GM12878 (cell line): ENCODE data around the gene EN1. TPM values are rescaled to one million over a fixed set of nuclear protein-coding genes. Genes with fewer than 3 reads are reported as not detected.

Experiments
- ATAC-seq: fragments of 200-7000 bp; cut with Tn5 transposase; 3 replicates; pipeline ENCODE4 v1.9.1; 2020; ENCODE audit warnings: mild to moderate bottlenecking, moderate library complexity
- BruUV-seq: library from RNA; stranded (reverse); fragments of 400-500 nt; replicated peaks from 2 replicates; lab custom pipeline; 2021; lab: Mats Ljungman, UMichigan
- CTCF ChIA-PET: fragments of 300-600 bp; sonication (Branson Sonifier 250); formaldehyde crosslinking; extraction: SDS; loops from one replicate; lab custom pipeline; 2021; ENCODE audit warnings: inconsistent platforms; lab: Yijun Ruan, JAX
- POLR2A ChIA-PET: fragments of 350-600 bp; formaldehyde crosslinking; extraction: SDS; loops from one replicate; lab custom pipeline; 2021; ENCODE audit warnings: inconsistent platforms; lab: Charles Lee
- RAD21 ChIA-PET: fragments of 300-600 bp; sonication (Branson Sonifier 250); formaldehyde crosslinking; loops from one replicate; lab custom pipeline; 2023; ENCODE audit warnings: antibody characterized with exemption; ENCODE audit not compliant: unreplicated experiment; lab: Charles Lee
- SMC1A ChIA-PET: fragments of 300-600 bp; sonication (Branson Sonifier 250); formaldehyde crosslinking; loops from one replicate; lab custom pipeline; 2023; ENCODE audit not compliant: unreplicated experiment, uncharacterized antibody; lab: Charles Lee
- DNase-seq: peaks from one replicate; pipeline ENCODE4 v3.0.0-alpha.2; 2011; ENCODE audit warnings: low read depth, low spot score
- FAIRE-seq: peaks from 3 replicates; lab custom pipeline; 2011; peaks lifted over from hg19 to GRCh38; lab: Jason Lieb, UNC
- H2AFZ ChIP-seq: 2 replicates; pipeline ENCODE4 v1.6.0; 2011; ENCODE audit warnings: low read depth, low read length, control low read depth; ENCODE audit not compliant: control insufficient read depth
- H3K27ac ChIP-seq: 2 replicates; pipeline ENCODE4 v1.5.1; 2011; ENCODE audit warnings: control low read depth; ENCODE audit not compliant: control insufficient read depth, insufficient read depth
- H3K27me3 ChIP-seq, 2 experiments: replicated peaks in 1 of 2; 2 replicates each; pipeline versions ENCODE4 v1.6.0 to v1.6.1; 2011; ENCODE audit warnings: low read length in 1 of 2; ENCODE audit not compliant: control insufficient read depth in 2 of 2, insufficient read depth in 2 of 2
- H3K36me3 ChIP-seq, 2 experiments: 2 replicates each; pipeline ENCODE4 v1.5.1; 2011; ENCODE audit warnings: low read length in 1 of 2; ENCODE audit not compliant: control insufficient read depth in 2 of 2, insufficient read depth in 2 of 2
- H3K4me1 ChIP-seq: 2 replicates; pipeline ENCODE4 v1.6.1; 2011; ENCODE audit warnings: mild to moderate bottlenecking, low read length, moderate library complexity, mixed read lengths; ENCODE audit not compliant: control insufficient read depth, insufficient read depth
- H3K4me2 ChIP-seq: 2 replicates; pipeline ENCODE4 v1.6.0; 2011; ENCODE audit warnings: control low read depth; ENCODE audit not compliant: control insufficient read depth, insufficient read depth
- H3K4me3 ChIP-seq: fragments of 200-600 bp; sonication (generic); 2 replicates; pipeline ENCODE4 v1.5.1; 2016
- H3K79me2 ChIP-seq: 2 replicates; pipeline ENCODE4 v1.6.0; 2011; ENCODE audit warnings: low read length; ENCODE audit not compliant: control insufficient read depth, insufficient read depth
- H3K9ac ChIP-seq: 2 replicates; pipeline ENCODE4 v1.8.0; 2011; ENCODE audit warnings: low read length, control low read depth, mixed read lengths; ENCODE audit not compliant: control insufficient read depth, insufficient read depth
- H3K9me3 ChIP-seq: replicated peaks from 3 replicates; pipeline ENCODE4 v1.5.1; 2011; ENCODE audit warnings: mild to moderate bottlenecking, low read length; ENCODE audit not compliant: control insufficient read depth, insufficient read depth
- H4K20me1 ChIP-seq: 2 replicates; pipeline ENCODE4 v1.6.0; 2011; ENCODE audit not compliant: control insufficient read depth, insufficient read depth
- ATF2 ChIP-seq: IDR thresholded peaks from 2 replicates; pipeline ENCODE4 v1.6.1; 2012; ENCODE audit warnings: low read length, inconsistent platforms
- BRCA1 ChIP-seq: IDR thresholded peaks from 2 replicates; pipeline ENCODE4 v1.6.1; 2011; ENCODE audit warnings: low read depth, low read length, improper control_type of control experiment
- CBFB ChIP-seq: IDR thresholded peaks from 2 replicates; pipeline ENCODE4 v1.6.1; 2016; ENCODE audit warnings: antibody characterized with exemption, low read depth
- CEBPB ChIP-seq, 2 experiments: fragments of 150-350 bp in 1 of 2; IDR thresholded peaks; 2 replicates each; pipeline ENCODE4 v1.6.1; 2012 to 2014; ENCODE audit warnings: low read depth in 2 of 2, low read length in 2 of 2, borderline replicate concordance in 1 of 2, inconsistent platforms in 1 of 2
- ELK1 ChIP-seq: IDR thresholded peaks from 2 replicates; pipeline ENCODE4 v1.6.1; 2012; ENCODE audit warnings: low read depth, low read length, improper control_type of control experiment
- JUNB ChIP-seq: IDR thresholded peaks from 2 replicates; pipeline ENCODE4 v1.6.1; 2016; ENCODE audit warnings: antibody characterized with exemption, mild to moderate bottlenecking
- MEF2B ChIP-seq: fragments of 450-650 bp; IDR thresholded peaks from 2 replicates; pipeline ENCODE4 v1.6.1; 2018; ENCODE audit warnings: mild to moderate bottlenecking, moderate library complexity; ENCODE audit not compliant: partially characterized antibody, poor library complexity, severe bottlenecking
- MLLT1 ChIP-seq: fragments of 450-650 bp; IDR thresholded peaks from 2 replicates; pipeline ENCODE4 v1.6.1; 2016; ENCODE audit warnings: mild to moderate bottlenecking
- NR2C1 ChIP-seq: fragments of 450-650 bp; IDR thresholded peaks from 2 replicates; pipeline ENCODE4 v1.6.1; 2017; ENCODE audit warnings: antibody characterized with exemption, mild to moderate bottlenecking, moderate library complexity
- POLR2AphosphoS5 ChIP-seq: IDR thresholded peaks from 2 replicates; pipeline ENCODE4 v1.6.1; 2011; ENCODE audit warnings: mild to moderate bottlenecking, low read length, inconsistent platforms
- SMAD1 ChIP-seq: fragments of 450-650 bp; IDR thresholded peaks from 2 replicates; pipeline ENCODE4 v1.6.1; 2018; ENCODE audit warnings: mild to moderate bottlenecking, low read depth; ENCODE audit not compliant: partially characterized antibody
- USF1 ChIP-seq: IDR thresholded peaks from 2 replicates; pipeline ENCODE4 v1.6.1; 2011; ENCODE audit warnings: borderline replicate concordance, low read depth, mild to moderate bottlenecking, moderate library complexity, mixed read lengths, low read length; ENCODE audit not compliant: insufficient read depth; ENCODE audit errors: extremely low read length
- ZNF274 ChIP-seq: IDR thresholded peaks from one replicate; pipeline ENCODE4 v1.8.0; 2011; ENCODE audit not compliant: insufficient read length, insufficient read depth
- ZSCAN29 ChIP-seq: fragments of 450-650 bp; IDR thresholded peaks from 2 replicates; pipeline ENCODE4 v1.6.1; 2017; ENCODE audit warnings: mild to moderate bottlenecking, moderate library complexity
- WGBS: methylation state at CpG from one replicate; pipeline ENCODE4 v1.1.6; 2016; ENCODE audit warnings: low lambda C conversion rate; ENCODE audit not compliant: insufficient replicate concordance, insufficient coverage; ENCODE audit errors: missing lambda C conversion rate; 5-methylcytosine and 5-hydroxymethylcytosine counted together
- in situ Hi-C: fragments of 300-500 bp; cut with MboI; formaldehyde crosslinking; loops from 9 replicates; pipeline ENCODE4 v1.14.3; 2018; ENCODE audit warnings: mixed read lengths
- intact Hi-C: fragments of 100-400 bp; cut with micrococcal nuclease; formaldehyde crosslinking; loops from one replicate; pipeline ENCODE4 v1.14.2; 2022; ENCODE audit not compliant: unreplicated experiment
- polyA plus RNA-seq, 11 experiments: library from polyadenylated mRNA; depleted of rRNA in 4 of 11; unstranded in 6 of 11; stranded (reverse) in 5 of 11; fragments of >200 nt; fragmentation: Nextera tagmentation in 4 of 11; fragmentation: Illumina TruSeq in 1 of 11; extraction: Ambion mirVana in 4 of 11; extraction: Trizol in 1 of 11; gene quantifications; 1 replicate in 1 of 11; 2 replicates in 10 of 11; pipeline versions ENCODE4 v1.2.1 to v1.2.3, GENCODE V29; 2011 to 2016; ENCODE audit warnings: inconsistent platforms in 2 of 11, missing spikeins in 2 of 11, low read depth in 1 of 11
- total RNA-seq, 4 experiments: library from RNA; depleted of rRNA in 3 of 4; stranded (reverse); fragments of >200 nt in 3 of 4; fragmentation: Illumina TruSeq in 1 of 4; extraction: Trizol in 1 of 4; gene quantifications; 2 replicates each; pipeline versions ENCODE4 v1.2.1 to v1.2.3, GENCODE V29; 2013 to 2021

The EN1 gene
- total and polyA plus RNA-seq, 10 of the 15 experiments (the other 5 are each of a cell fraction or from before 2014, with no cell fraction given) = not detected

- Histone ChIP-seq H3K79me2 (no peaks in the 10 kb centered on the region), H3K27me3 (peaks cover 2 to 14% of the 10 kb centered on the region in 2 experiments; a peak in 3 of 4 replicates), H3K9ac (no peak overlapping the region), H3K27ac (no peak overlapping the region), H3K36me3 (no peaks in the 10 kb centered on the region), H3K4me2 (no peak overlapping the region), H4K20me1 (no peaks in the 10 kb centered on the region), H2AFZ (no peak overlapping the region), H3K4me3 (no peak overlapping the region), H3K4me1 (no peaks in the 10 kb centered on the region), H3K9me3 (no peaks in the 10 kb centered on the region)
- DNase-seq (no peak), ATAC-seq (no peak), FAIRE-seq (no peak)
- RAD21 ChIA-PET = interaction anchor here (1.5 kb wide), 1 partner anchor 640 kb away, joined by 3 read pairs; no protein-coding TSS in a partner anchor
- POLR2A ChIA-PET = no interaction called here
- WGBS = 55% methylated on average over 13 of the region's 13 CpGs
- intact Hi-C loops (loop anchor here (2.0 kb wide), 1 partner anchor 325 kb away; no protein-coding TSS in a partner anchor), in situ Hi-C loops (loop anchor here (5.0 to 25.0 kb wide), 2 partner anchors 642 to 827 kb away; no protein-coding TSS in a partner anchor)
- TF ChIP-seq MEF2B = no peak
- no peak for TF ChIP-seq NR2C1
- no peak for TF ChIP-seq MLLT1
- TF ChIP-seq ELK1 = no peak
- no peak for TF ChIP-seq ZNF274
- no peak for TF ChIP-seq CBFB
- no peak for TF ChIP-seq JUNB
- TF ChIP-seq BRCA1 = no peak
- no peak for TF ChIP-seq SMAD1
- TF ChIP-seq POLR2AphosphoS5 = no peak
- TF ChIP-seq USF1 = no peak
- no peak for TF ChIP-seq ZSCAN29
- TF ChIP-seq ATF2 = no peak
- TF ChIP-seq CEBPB (IDR thresholded peaks at IDR 0.05; ENCODE audit: borderline replicate concordance in 1 of 2, low read depth in 2 of 2, low read length in 2 of 2) = no peak
- SMC1A ChIA-PET = no interaction called here
- BruUV-seq = no TSS peak
- CTCF ChIA-PET = interaction anchor here (0.8 to 1.3 kb wide), 3 partner anchors 9 to 643 kb away, joined by 3 to 5 read pairs (median 3); no protein-coding TSS in a partner anchor
Observed at GRCh38 chr2:118864207-118864606, 16.8 kb upstream of the EN1 start.
